Lower lobe of right lung (tissue), 2 donors: ENCODE results near the gene TNFAIP2. TPM values are rescaled to one million over a fixed set of nuclear protein-coding genes. Genes with fewer than 3 reads are reported as not detected.

Experiments
- ATAC-seq, 2 donors: fragments of 200-7000 bp; cut with Tn5 transposase; one replicate each; pipeline ENCODE4 v1.9.1; 2020 to 2022; ENCODE audit warnings: mild to moderate bottlenecking in 2 of 2, moderate library complexity in 2 of 2
- DNase-seq: peaks from one replicate; pipeline ENCODE4 v3.0.0-alpha.2; 2020
- H3K27ac ChIP-seq: fragments of 200-600 bp; one replicate; pipeline ENCODE4 v1.8.0; 2022
- H3K27me3 ChIP-seq: fragments of 200-600 bp; one replicate; pipeline ENCODE4 v1.8.0; 2022; ENCODE audit warnings: low read depth
- H3K36me3 ChIP-seq: fragments of 200-600 bp; one replicate; pipeline ENCODE4 v1.8.0; 2022; ENCODE audit warnings: mild to moderate bottlenecking
- H3K4me1 ChIP-seq: fragments of 200-600 bp; one replicate; pipeline ENCODE4 v1.8.0; 2022
- H3K4me3 ChIP-seq: fragments of 200-600 bp; one replicate; pipeline ENCODE4 v1.8.0; 2022; ENCODE audit warnings: mild to moderate bottlenecking
- H3K9me3 ChIP-seq: fragments of 200-600 bp; one replicate; pipeline ENCODE4 v1.8.0; 2022
- CTCF ChIP-seq: fragments of 200-600 bp; IDR thresholded peaks from one replicate; pipeline ENCODE4 v1.8.0; 2022; ENCODE audit warnings: antibody characterized with exemption, mild to moderate bottlenecking
- intact Hi-C: fragments of 100-400 bp; cut with DNase I; formaldehyde crosslinking; loops from one replicate; pipeline ENCODE4 v1.11.0; 2022
- total RNA-seq: library from RNA; stranded (reverse); fragmentation: NEBNext Ultra II Directional; extraction: Animal tissue kit (Norgen Biotek cat#: 25700); gene quantifications from one replicate; pipeline ENCODE4 v1.2.1, GENCODE V29; 2021
- donor health status: DM: no; HTN: yes; CAD: no; lungs with severe emphysema.

The TNFAIP2 gene
- total RNA-seq, 1 donor from 2014 or later = 254 TPM

GRCh38 chr14:103184046-103184445 is 60.8 kb downstream of the TNFAIP2 start:
- DNase-seq = no peak
- H3K9me3 ChIP-seq = no peaks in the 10 kb centered on the region
- TF ChIP-seq CTCF = no peak

GRCh38 chr14:103185051-103186029 is 62.1 kb downstream of the TNFAIP2 start:
- peak; percentile 69 for TF ChIP-seq CTCF
- no peaks in the 10 kb centered on the region for H3K36me3 ChIP-seq
- peaks cover 22% of the 10 kb centered on the region for H3K27me3 ChIP-seq
- ATAC-seq = no peak
- H3K9me3 ChIP-seq = no peaks in the 10 kb centered on the region
- H3K4me3 ChIP-seq = no peak overlapping the region
- no peak overlapping the region for H3K27ac ChIP-seq
- intact Hi-C loops = no loop called here
- DNase-seq = no peak
- H3K4me1 ChIP-seq = peaks cover 11% of the 10 kb centered on the region

More at GRCh38 chr14:103184046-103184445, 60.8 kb downstream of the TNFAIP2 start:
- intact Hi-C loops = no loop called here
- Histone ChIP-seq H3K4me3 (no peak overlapping the region), H3K36me3 (no peaks in the 10 kb centered on the region), H3K27ac (no peak overlapping the region), H3K4me1 (peaks cover 7% of the 10 kb centered on the region), H3K27me3 (peaks cover 19% of the 10 kb centered on the region)
- no peak for ATAC-seq

GRCh38 chr14:103186241-103186822 is 63.1 kb downstream of the TNFAIP2 start:
- Histone ChIP-seq H3K27ac (no peak overlapping the region), H3K4me1 (peaks cover 11% of the 10 kb centered on the region), H3K9me3 (no peaks in the 10 kb centered on the region), H3K36me3 (no peaks in the 10 kb centered on the region), H3K27me3 (peaks cover 22% of the 10 kb centered on the region), H3K4me3 (no peak overlapping the region)
- TF ChIP-seq CTCF = no peak
- no peak for DNase-seq
- intact Hi-C loops = no loop called here
- no peak for ATAC-seq

Other genes with a start within 250 kb of the TNFAIP2 start
- 13.7 TPM for gene AMN, start 200.8 kb upstream of the TNFAIP2 start, total RNA-seq
- gene CDC42BPB, start 65.9 kb upstream of the TNFAIP2 start, total RNA-seq = 114 TPM
- gene LBHD2, start 39.3 kb upstream of the TNFAIP2 start, total RNA-seq = not detected
- 3.6 TPM for gene EXOC3L4, start 28.7 kb upstream of the TNFAIP2 start, total RNA-seq
- 266 TPM for gene EIF5, start 210.8 kb downstream of the TNFAIP2 start, total RNA-seq